ENCODE data around the gene NONO.
A peak's percentile ranks its signal among the peaks of the same experiment; 100 is the strongest.
"Not testable (repeated sequence)": the region's sequence is repeated elsewhere in the genome, so short reads cannot be mapped to it uniquely, and the experiment has no call there.

The NONO gene

DNA sequence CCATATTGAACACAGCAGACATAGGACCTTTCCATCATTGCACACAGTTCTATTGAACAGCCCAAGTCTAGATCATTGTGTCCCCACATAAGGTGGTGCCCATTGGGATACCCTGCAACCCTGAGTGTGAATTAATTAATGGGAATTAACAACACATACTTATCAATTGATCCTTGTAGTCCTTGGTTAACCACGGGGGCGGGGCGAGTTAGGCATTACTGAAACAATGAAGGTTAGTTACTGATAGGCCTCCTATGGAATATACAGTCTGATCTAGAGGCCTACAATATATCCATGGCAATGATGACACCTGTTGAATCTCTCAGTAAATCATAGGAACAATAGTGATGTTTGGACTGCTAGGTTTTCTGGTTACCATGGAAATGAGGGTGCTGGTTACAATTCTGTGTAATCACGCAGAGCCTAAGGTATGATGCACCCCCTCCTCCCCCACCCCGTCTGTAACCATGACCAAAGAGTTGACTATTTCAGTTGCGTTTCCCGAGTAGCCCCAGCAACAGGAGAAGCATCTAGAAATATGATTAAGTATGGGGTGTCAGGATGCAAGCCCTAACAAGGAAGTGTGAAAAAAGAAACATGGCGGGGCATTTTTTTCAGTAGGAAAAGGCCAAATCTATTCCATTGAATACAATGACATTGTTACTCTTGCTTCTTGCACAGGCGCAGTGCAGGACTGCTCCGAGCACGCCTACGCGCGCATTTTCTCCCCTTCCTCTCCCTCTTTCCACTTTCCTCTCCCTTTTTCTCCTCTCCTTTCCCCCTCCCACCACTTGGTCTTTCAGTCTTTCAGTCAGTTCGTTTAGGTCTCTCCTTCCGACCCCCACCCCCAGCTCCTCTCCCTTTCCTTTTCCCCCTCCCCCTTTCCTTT is 677 bp upstream of the NONO start:
- peak in 9 of 56 donors; percentile 1 to 67 (median 19) for DNase-seq

- no peak for DNase-seq
These were observed 2.5 kb downstream of the NONO start for GRCh38 chrX:71285929-71286328.

DNA sequence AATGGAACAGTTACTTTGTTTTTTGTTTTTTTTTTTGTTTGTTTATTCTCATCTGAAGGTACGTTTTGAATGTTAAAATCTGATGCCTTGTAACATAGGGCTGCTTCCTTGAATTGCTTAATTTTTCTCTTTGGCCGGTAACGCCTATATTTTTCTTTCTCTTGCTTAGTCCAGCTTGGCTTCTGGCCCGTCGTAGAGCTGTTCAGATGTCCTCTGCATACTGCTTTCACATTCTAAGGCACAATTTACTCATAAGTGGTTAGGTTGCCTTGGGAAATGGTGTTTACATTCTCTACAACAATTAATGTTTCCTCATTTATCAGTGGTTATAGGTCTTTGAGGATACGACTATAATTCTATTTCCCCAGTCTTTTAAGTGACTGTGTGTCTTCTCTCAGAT is 7.9 kb downstream of the NONO start:
- no peak for DNase-seq

- no peak for DNase-seq
These were observed 9.4 kb downstream of the NONO start for GRCh38 chrX:71292669-71293365.

- DNase-seq: no peak
These were observed 13.4 kb downstream of the NONO start for GRCh38 chrX:71296806-71297205.

GRCh38 chrX:71298119-71298518 is 14.7 kb downstream of the NONO start:
- DNase-seq: no peak

- not testable (repeated sequence) for DNase-seq
These were observed 16.6 kb downstream of the NONO start for GRCh38 chrX:71300064-71300463.

GRCh38 chrX:71300495-71300894 is 17.1 kb downstream of the NONO start:
- DNase-seq: not testable (repeated sequence)

DNA sequence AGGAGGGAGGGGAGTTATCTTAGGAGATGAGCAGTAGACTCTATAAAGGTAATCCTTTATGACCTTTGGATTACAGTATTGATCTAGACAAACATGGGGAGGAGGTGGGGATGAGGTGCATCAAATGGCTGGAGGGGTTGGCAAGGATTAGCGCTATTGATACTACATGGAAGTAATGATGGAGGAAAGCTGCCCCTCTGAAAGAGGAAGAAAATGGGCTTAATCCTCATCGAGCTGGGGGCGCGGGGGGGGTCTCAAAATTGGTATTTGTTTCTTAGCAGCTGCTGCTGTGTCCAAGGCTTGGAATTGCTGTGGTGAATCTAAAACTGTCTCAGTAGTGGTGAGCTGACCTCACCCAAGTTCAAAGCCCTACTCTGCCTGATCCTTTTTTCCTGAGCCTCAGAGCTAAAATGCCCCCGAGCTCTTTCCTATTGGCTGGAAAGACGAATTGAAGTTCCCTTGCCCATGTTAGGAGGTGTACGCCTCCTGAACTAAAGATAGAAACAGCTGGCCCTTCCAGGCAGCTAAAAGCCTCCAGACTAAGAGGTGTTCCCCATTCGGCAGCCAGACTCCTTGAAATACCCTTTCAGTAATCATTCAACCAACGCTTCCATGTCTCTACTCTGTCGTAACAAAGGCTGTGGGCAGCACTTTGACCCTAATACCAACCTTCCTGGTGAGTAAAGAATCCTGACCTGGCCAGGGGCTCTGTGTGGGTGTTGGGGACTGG is 17.9 kb downstream of the NONO start, which contains the start of gene ITGB1BP2:
TSS of gene ITGB1BP2 (plus strand) at position 556 of the 730 bp plus-strand sequence. CDS start at position 613, 57 bp downstream.
- peak in 1 of 56 donors; percentile 0 for DNase-seq

DNA sequence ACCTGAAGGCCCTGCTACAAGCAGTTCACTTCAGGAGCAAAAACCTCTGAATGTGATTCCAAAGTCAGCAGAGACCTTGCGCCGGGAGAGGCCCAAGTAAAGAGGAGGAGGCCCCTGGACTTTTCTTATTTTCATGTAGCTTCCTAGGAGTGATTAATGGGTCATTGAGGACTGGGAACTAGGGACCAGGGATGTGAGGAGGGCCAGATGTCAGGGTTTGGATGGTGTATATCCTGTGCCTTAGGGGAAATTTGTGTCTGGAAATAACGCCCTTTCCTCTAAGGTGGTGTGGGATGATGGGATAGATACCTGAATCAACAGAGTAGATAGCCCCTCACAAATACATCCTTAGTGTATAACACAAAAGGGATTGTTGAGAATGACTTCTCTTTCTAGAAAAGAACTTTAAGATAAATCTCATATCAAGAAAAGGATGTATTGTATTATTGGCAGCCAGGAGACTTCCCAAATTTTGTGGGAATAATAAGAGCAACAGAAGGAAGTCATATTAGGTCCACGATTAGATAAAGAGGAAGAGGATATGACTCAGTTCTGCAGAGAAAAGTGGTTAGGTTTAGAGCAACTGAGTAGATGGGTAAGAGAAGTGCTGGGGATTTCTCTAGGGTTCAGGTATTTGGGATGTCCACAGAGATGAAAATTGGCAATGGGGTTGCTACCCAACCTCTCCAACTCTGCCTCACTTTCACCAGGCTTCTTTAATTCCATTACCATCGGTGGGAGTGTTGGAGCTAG is 19.2 kb downstream of the NONO start:
- no peak for DNase-seq

DNA sequence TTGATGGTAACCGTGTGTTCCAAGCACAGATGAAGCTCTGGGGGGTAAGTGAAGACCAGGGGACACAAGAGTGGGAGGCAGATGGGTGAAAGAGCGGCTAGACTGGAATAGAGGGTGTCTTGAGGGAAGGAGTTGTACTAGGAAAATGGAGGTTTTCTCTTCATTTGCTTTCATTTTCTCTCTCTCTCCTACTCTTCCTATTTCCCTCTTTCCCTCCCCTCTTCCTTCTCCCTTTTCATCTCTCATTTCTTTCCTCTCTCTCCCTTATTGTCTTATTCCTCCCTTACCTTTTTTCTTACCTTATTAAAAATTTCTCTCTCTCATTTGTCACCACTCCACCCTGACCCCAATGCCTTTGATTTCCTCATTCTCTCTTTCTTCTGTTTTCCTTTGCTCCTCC is 21.1 kb downstream of the NONO start:
- DNase-seq: no peak

GRCh38 chrX:71315917-71316316 is 32.5 kb downstream of the NONO start:
- no peak for DNase-seq

DNA sequence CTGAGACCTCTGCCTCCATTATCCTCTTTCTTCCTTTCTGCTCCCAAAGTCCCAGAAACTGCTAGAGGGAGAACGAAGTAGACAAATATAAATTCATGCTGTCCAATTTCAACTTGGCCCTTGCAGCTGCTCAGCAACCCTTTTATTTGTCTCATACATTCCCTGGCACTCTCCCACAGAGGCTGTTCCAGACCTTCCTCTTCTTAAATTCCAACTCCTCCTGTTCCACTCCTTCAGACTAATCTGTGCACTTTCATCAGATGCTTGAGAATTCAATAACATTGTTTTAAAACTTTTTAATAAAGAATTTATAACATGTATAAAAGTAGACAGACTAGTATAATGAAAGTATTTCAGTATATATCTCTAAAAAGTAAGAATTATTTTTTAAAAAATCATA is 33.5 kb downstream of the NONO start:
- DNase-seq: not testable (repeated sequence)

- no peak for DNase-seq
These were observed 36.7 kb downstream of the NONO start for GRCh38 chrX:71320126-71320525.

DNA sequence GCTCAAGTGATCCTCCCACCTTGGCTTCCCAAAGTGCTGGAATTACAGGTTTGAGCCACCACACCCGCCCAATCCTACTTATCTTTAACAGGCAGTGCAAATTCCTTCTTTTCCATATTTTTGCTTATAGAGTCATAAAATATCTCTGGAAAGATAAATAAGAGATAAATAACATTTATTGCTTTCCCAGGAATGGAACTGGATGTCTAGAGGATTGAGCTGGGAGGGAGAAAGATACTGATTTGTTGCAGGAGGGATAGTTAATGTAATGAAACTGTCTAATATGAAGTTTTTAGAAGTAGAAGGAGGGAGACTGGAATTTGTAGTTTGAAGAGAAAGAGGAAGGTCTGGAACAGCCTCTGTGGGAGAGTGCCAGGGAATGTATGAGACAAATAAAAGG is 38.3 kb downstream of the NONO start:
- no peak for DNase-seq

- not testable (repeated sequence) for DNase-seq
These were observed 41.0 kb downstream of the NONO start for GRCh38 chrX:71324452-71324851.

DNA sequence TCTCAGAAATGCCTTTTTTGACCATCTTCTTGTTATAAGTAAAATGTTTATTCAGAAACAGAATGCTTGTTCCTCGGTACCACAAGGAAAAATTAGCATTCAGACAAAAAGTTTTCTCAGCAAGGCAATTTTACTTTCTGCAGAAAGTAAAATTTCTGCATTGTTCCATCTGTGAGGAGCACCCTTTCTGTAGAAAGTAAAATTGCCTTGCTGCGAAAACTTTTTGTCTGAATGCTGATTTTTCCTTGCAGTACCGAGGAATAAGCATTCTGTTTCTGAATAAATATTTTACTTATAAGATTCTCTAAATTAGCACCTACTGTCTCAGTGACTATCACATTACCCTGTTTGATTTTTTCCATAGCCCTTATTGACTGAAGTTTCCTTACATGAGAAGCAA is 43.0 kb downstream of the NONO start:
- no peak for DNase-seq

- not testable (repeated sequence) for DNase-seq
These were observed 65.8 kb downstream of the NONO start for GRCh38 chrX:71349151-71349665.

DNA sequence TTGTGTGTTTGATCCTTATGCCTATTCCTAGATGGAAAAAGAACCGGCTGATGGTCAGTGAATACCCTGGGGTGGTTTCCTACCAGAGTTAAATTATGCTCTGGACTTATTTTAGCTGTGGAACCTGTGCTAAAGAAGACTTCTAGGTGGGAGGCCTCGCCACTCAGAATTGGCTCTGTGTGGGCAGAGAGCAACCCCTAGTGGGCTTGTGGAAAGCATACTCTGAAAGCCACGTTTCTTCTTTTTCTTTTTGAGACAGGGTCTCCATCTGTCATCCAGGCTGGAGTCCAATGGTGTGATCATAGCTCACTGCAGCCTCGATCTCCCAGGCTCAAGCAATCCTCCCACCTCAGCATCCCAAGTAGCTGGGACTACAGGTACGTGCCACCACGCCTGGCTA is 66.4 kb downstream of the NONO start:
- DNase-seq: not testable (repeated sequence)
